Superior temporal gyrus (tissue), 1 donor: ENCODE measurements around the gene KRTAP10-12.

Experiments used
- DNase-seq: peaks from one replicate; pipeline ENCODE4 v3.0.0-alpha.2; 2016; ENCODE audit errors: extremely low spot score

The KRTAP10-12 gene

DNA sequence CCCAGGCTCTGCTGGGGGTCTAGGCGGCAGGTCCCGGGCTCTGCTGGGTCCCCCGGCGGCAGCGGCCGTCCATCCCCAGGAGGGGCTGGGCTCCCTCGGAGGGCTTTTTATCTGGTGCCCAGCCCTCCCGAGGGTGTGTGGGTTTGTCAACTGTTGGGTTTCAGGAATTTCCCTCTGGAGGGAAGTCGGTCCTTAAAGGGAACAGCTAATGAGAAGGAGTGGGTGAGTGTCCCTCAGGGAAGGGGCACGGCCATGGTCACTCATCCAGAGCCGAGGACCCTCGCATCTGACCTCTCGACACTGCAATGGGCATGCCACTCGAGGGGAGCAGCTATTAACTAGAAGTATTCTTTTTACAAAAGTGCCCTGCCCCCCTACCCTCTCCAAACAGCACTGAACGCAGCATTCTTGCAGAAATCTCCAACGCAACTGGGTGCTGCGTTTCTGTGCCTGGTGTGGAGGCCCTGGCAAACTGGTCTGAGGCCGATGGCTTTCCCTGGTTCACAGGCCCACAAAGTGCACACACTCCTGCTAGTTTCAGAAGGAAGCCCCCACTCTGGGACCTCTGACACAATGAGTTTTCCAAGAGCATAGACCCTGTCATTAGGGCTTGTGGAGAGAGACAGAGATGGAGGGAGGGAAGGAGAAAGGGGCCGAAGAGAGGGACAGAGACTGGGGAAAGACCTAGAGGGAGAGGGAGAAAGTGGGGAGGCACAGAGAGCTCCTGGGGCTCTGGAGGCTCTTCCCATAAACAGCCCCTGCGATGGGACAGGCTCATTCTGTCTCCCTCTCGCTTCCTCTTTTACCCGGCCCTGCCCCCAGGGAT, 15.4 kb downstream of the KRTAP10-12 start:
- DNase-seq, result no peak

DNA sequence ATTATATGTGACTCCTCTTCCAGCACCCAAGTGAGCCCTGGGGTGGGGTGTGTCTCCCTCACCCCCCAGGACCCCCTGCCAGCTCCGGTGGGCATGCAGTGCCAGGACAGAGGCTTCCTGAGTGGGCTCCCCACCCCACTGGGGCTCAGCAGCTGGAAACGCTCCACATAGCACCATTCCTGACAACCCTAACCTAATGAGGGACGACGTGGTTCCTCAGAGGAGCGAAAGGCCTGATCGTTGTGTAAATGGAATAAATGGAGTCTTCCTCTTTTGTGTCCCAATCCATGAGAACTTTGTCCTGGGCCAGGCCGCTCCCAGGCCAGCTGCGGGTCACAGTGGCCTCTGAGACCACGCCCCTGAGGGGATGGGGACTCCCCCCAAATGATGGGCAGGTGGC, 16.2 kb downstream of the KRTAP10-12 start:
- no peak for DNase-seq

DNA sequence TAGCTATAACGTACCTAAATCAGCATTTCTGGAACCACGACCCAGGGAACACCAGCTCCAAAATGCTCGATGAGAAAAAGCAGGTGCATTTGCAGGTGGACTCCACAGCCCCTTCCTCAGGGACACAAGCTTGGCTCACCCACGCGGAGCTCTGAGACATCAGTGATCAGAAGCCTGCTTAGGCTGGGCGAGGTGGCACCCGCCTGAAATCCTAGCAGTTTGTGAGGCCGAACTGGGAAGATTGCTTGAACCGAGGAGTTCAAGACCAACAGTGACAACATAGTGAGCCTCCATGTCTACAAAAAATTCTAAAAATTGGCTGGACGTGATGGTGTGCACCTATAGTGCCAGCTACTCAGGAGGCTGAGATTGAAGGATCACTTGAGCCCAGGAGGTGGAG, 16.9 kb downstream of the KRTAP10-12 start:
- no peak for DNase-seq

DNA sequence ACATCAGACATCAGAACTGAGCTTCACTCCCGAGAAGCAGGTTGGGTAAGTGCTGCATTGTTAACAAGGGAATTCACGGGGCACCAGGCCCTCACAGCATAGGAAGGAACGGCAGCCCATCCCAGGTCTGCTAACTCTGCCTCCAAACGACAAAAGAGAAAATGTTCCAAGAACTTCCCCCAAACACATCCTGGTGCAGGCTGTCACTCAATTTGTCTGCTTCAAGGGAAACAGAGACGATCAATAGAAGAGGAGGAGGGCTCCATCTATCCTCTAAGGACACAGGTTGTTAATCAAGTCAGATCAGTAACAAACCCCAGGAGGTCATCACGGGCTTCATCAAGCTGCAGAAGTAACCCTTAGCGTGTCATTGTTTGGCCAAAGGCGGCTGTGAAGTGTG, 17.9 kb downstream of the KRTAP10-12 start:
- no peak for DNase-seq

DNA sequence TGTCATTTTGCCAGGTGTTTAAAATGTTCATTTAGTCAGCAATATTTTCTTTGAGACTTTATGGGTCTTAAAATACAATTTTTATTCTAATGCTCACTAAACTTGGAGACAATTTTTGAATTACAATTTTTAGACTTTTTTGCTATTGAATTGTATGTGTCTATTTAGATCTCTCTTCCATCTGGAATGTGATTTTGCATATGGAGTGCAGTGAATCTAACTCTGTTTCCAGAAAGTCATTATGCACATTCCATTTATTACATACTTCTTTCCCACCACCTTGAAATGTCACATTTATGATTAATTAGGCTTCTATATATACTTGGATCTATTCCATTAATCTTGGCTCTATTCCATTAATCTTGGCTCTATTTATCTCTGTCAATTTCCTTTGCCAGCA, 20.0 kb downstream of the KRTAP10-12 start:
- no peak for DNase-seq

DNA sequence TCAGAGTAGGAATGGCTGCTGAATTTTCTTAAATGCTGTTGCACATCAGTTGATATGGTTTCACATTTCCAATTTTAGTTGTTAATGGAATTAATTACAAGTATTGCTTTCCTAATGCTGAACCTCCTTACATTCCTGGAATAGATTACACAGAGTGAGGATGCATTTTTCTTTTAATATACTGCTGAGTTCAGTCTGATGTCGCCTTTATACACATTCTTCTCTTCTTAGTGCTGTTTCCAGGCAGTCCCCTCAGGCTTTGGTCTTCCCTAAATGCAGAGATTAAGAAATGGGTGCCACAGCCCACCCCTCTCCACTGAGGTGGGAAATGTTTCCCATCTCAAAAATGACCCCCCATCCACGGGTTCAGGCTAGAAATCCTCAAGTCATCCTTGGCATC, 21.1 kb downstream of the KRTAP10-12 start:
- no peak for DNase-seq

DNA sequence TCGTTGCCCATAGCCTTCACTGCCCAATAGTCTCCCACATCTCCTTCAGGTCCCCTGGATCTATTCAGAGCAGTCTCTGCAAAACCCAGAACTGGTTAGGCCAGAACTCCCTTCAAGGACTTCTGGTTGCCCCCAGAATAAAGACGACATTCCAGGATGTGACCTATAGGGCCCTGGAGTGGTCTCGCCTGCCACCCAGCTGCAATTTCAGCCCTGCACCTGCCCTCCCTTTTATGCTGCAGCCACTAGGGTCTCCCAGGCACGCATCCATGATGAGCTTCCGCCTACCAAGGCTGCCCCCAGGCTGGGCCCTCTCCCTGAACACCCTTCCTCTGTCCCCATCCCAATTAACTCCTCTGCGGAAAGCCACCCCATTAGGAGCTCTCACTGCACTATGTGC, 21.6 kb downstream of the KRTAP10-12 start:
- no peak for DNase-seq

DNA sequence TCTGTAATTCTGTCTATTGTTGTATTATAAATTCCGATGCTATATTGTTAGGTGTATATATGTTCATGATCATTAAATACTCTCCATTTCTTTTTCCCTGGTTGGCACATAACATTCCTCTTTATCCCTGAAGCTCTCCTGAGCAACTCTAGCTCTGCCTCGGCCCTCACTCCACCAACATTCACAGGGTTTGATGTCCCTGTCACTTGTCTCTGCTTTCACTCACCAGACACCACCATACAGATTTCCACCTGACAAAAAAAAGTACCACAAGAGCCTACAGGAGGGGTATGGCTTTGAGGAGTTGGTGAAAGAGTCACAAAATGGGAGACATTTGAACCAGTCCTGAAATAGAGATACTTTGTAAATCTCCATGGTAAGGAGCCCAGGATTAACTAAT, 23.2 kb downstream of the KRTAP10-12 start:
- no peak for DNase-seq

DNA sequence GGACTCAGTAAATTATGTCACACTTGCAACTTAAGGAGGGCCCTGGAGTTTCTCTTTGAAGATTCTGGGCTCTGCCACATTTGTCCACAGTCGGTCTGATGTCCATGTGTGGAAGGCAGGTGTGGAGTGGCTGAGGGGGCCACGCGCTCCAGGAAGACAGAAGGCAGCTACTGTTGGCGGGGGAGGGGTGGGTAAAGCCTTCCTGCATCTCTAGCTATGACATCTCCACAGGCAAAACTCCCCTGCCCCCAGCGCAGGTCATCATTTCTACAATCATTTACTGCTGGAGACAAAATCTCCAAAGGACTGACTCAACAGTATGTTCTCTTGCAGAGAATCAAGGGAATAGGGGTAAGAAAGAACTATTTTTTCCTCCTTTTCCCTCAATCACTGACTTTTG, 25.8 kb downstream of the KRTAP10-12 start:
- DNase-seq, result no peak

DNA sequence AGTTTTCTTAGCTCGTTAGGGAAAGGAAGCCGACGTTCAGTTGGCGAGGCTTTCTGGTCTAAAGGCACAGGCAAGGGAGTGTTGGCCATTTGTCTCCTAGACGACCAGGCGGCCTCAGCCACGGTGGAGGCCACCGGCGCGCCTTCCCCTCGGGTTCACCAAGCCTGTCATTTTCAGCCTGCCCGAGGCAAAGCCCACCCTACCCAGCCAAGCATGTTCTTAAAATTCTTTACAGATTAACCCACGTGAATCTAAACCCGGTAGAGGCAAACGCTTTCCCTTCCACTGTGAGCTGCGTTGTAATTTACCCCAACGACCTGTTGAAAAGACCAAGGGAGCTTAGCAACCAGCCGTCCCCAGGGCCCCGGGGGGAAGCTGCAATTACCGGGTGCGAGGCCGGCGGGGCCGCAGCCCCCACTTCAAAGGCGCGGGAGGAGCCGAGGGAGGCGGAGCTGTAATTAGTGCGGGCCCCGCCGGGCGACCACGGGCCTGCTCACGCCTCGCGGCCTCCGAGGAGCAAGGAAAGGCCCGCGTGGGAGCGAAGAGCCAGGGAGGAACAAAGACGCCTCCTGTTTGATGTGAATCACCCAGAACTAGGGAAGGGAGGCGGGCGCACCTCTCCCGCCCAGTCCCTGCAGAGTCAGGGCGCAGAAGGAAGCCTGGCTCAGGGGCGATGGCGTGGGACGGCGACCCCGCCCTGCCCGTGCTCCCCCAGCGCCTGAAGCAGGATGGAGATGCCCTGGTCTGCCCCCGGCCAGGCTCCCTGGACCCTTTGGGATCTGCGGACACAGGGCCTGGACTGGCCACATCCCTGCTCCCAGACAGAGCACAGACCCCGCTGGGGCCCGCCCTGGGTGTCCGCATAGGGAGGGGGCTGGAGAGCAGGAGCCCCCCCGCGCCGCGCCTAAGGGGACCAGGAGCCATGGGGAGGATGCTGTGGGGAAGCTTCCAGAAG, 26.5 kb downstream of the KRTAP10-12 start:
- no peak for DNase-seq

DNA sequence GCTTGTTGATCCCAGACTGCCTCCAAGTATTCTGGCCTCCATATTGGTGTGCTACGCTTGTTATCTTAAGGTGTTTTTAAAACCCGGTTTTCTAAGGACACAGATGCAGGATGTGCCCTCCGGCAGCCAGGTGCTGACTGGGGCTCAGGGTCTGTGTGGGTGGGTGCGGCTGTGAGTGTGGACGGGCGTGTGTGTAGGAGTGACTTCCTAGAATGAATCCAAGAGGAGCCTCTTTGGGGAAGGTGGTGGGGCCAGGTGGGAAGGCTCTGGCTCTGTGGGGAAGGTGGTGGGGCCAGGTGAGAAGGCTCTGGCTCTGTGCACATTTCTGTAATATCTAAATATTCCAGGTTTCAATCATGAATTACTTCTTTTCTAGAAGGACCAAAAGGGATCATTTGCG, 27.2 kb downstream of the KRTAP10-12 start:
- no peak for DNase-seq

DNA sequence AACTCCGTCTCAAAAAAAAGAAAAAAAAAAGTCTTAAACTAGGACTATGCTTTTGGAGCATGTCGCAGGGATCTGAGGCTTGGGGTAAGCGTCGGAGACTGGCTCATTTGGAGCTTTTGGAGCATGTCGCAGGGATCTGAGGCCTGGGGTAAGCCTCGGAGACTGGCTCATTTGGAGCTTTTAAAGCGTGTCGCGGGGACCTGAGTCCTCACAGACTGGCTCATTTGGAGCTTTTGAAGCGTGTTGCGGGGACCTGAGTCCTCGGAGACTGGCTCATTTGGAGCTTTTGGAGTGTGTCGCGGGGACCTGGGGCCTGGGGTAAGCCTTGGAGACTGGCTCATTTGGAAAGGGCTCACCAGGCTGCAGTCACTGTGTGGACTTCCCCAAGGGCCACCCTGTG, 28.0 kb downstream of the KRTAP10-12 start:
- no peak for DNase-seq

DNA sequence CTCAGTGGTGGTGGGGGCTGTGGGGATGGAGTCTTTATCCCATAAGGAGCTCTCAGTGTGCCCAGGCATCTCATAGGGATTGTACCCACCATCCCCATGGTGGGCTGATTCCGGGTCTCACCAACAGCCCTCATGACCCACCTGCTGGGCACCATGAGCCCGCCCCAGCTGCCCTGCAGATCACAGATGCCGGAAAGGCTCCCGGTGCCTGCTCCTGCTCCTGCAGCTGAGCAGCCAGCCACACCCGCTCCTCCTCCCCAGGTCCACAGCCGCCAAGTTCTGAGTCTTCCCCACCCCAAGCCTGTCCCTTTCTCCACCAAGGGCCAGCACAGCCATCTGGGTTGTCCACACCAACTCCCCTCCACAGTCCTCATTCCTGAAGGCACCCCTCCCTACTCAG, 29.9 kb downstream of the KRTAP10-12 start:
- no peak for DNase-seq

DNA sequence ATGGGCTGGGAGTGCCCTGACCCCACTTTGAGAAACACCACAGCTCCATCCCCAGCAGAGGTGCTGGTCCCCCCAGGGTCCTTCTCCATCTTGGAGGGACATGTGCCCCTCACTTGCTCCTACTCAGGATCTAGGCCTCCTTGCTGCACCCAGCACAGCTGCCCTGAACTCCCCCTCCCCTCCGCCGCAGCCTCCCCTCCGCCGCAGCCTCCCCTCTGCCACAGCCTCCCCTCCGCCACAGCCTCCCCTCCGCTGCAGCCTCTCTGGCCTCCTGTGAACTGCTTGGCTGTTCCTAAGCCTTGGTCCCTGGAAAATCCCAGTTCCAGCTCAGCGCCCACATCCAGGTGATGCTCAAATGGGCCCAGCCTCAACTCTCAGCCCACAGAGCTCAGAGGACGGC, 30.3 kb downstream of the KRTAP10-12 start:
- no peak for DNase-seq

DNA sequence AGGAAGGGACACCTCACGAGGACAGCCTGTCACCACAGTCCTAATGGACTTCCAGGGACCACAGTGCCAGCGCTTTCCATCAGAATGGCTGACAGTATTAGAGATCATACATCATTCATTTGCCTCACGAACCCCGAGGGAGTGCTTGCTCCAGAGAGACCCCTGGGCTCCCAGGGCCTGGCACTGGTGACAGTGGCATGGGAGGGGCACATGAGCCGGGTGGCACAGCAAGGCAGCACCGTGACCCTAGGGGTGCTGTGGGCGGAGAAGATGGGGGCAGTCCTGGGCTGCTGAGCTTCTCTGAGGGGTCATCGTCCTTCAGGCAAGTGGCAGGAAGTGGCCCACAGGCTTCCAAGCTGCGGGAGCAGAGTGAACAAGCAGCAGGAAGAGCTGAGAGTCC, 30.8 kb downstream of the KRTAP10-12 start:
- no peak for DNase-seq

DNA sequence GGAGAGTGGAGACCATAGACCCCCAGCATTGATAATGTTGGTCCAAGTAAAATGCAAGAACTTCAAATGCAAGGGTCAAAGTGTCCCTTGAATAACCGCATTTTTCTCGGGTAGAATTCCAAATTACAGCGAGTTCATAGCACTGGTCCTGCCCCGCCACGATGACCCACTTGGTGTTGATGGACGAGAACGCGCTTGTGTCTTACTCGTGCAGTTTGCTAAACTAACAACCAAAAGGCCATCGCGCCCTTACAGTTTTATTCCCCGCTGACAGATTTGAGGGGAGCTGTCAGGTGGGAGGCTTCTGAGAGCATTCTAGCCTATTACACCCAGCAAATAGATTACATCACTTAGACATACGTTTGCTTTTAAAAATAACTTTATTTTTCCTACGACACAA, 31.7 kb downstream of the KRTAP10-12 start:
- no peak for DNase-seq

DNA sequence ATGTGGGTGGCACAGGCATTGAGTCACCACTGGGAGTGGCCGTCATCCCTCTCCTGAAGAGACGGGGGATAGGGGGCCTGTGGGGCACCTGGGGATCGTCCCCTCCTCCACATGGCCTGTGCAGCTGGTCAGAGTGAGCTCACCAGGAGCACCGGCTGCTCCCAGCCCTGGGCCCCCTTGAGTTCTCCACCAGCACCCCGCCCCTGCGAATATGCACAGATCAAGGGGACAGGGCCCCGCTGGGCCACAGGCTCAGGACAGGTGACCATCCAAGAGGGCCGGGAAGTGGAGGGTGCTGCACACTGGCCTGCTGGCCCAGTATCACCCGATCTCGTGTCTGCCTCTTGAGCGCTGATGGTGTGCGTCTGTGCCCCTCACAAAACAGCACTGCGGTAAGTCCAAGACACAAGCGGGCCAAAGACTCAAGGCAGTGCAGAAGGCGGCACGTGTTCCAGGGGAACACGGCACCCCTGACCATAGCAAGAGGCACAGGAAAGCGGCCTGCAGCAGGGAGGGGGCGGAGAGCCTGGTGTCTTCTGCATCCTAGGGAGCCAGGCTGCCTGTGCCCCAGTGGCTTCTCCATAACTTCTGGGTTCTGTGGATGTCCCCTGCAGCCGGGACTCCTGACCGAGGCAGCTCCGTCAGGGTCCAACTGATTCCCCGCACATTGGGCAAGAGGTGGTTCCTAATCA, 32.5 kb downstream of the KRTAP10-12 start:
- no peak for DNase-seq

DNA sequence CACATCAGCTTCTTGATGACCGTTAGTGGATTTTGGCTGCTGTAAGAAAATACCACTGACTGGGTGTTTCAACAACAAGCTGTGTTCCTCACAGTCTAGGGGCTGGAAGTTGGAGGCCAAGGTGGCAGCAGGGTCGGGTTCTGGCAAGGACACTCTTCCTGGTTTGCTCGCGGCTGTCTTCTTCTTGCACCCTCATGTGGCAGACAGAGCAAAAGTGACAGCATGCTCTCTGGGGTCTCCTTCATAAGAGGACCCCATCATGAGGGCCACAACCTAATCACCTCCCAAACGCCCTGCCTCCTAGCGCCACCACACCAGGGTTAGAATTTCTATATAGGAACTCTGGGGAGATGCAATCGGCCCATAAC, 33.0 kb downstream of the KRTAP10-12 start:
- no peak for DNase-seq

DNA sequence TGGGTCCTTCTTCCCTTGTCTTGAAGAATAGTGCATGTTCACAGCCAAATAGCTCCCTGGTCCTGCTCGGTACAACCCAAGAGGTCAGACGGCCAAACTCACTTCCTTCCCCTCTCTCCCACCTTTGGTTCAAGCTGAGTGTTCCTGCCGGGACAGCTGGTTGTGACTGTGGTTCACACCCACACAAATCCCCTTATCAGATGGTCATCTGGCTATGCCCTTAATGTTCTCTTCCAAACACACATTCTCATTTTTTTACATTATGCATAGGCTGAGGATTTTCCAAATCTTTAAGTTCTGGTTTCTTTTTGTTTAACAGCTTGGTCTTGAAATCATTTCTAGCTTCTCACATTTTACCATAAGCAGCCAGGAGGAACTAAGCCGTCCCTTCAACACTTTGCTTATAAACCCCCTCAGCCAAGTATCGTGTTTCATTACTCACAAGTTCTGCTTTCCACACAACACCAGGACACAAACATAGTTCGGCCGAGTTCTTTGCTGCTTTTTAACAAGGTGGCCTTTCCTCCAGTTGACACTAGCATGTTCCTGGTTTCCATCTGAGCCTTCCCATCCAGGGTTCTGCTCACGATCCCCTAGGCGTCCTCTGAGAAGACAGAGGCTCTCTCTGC, 34.1 kb downstream of the KRTAP10-12 start:
- no peak for DNase-seq

DNA sequence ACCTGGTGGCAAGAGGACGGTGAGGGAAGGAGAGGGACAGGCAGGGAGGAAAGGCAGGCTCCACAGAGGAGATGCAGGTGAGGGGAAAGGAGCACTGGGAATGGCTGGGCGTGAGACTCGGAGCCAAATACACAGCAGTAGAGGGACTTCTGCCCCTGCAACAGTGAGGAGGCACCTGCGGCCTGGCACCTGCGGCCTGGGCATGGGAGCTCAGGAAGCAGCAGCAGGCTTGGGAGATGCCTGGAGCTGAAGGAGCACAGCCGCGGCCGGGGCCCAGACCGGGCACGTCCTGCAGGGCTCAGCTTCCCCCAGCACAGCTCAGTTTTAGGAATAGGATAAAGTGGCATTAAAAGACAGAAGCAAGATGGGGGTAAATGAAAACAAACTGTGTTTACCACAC, 35.3 kb downstream of the KRTAP10-12 start:
- no peak for DNase-seq

DNA sequence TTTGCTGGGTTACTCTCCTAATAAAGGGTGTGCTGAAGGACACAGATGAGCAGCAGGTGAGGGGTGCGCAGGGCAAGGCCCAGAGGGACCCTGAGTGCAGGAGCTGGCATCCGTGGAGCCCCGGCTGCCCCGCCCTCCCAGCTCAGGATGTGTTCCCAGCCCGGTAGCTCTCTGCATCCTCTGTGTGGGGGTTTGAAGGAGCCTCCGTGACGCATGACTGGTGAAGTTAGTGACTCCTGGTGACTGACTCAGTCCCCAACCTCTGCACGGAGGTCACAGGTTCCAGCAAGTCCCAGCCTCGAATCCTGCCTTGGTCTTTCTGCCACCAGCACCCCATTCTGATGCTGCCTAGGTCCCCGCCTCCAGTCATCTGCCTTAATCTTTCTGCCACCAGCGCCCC, 36.0 kb downstream of the KRTAP10-12 start:
- no peak for DNase-seq
